ENCODE results near the gene RELCH.

Gene RELCH

GRCh38 chr18:62300359-62300963 is 113.4 kb downstream of the RELCH start:
- no peak overlapping the region for H3K4me3 ChIP-seq (ENCODE audit: low read depth, low read length)
- DNase-seq (ENCODE audit: low read depth), result no peak
- no peak for TF ChIP-seq CTCF (conservative IDR thresholded peaks at IDR 0.05; ENCODE audit: low read depth, low read length)

GRCh38 chr18:62301322-62301721 is 114.3 kb downstream of the RELCH start:
- H3K4me3 ChIP-seq (ENCODE audit: low read depth, low read length), result no peak overlapping the region
- no peak for TF ChIP-seq CTCF (conservative IDR thresholded peaks at IDR 0.05; ENCODE audit: low read depth, low read length)
- DNase-seq (ENCODE audit: low read depth), result no peak

GRCh38 chr18:62312851-62313250 is 125.8 kb downstream of the RELCH start:
- no peak for TF ChIP-seq CTCF (conservative IDR thresholded peaks at IDR 0.05; ENCODE audit: low read depth, low read length)
- no peak for DNase-seq (ENCODE audit: low read depth)
- no peak overlapping the region for H3K4me3 ChIP-seq (ENCODE audit: low read depth, low read length)

- no peak overlapping the region for H3K4me3 ChIP-seq (ENCODE audit: low read depth, low read length)
- no peak for TF ChIP-seq CTCF (conservative IDR thresholded peaks at IDR 0.05; ENCODE audit: low read depth, low read length)
- no peak for DNase-seq (ENCODE audit: low read depth)
Observed at GRCh38 chr18:62318228-62319180, 131.4 kb downstream of the RELCH start.

GRCh38 chr18:62321201-62321600 is 134.1 kb downstream of the RELCH start:
- TF ChIP-seq CTCF (conservative IDR thresholded peaks at IDR 0.05; ENCODE audit: low read depth, low read length), result no peak
- no peak overlapping the region for H3K4me3 ChIP-seq (ENCODE audit: low read depth, low read length)
- no peak for DNase-seq (ENCODE audit: low read depth)

GRCh38 chr18:62323483-62324180 is 136.6 kb downstream of the RELCH start:
- TF ChIP-seq CTCF (conservative IDR thresholded peaks at IDR 0.05; ENCODE audit: low read depth, low read length), result no peak
- no peak for DNase-seq (ENCODE audit: low read depth)
- no peak overlapping the region for H3K4me3 ChIP-seq (ENCODE audit: low read depth, low read length)
